ENCODE data around the gene CYP51A1. TPM values are rescaled to one million over a fixed set of nuclear protein-coding genes. Genes with fewer than 3 reads are reported as not detected.

CYP51A1 gene
- total and polyA plus RNA-seq, 2 of the 13 experiments (the other 11 are each of a cell fraction or from before 2014, with no cell fraction given), result 15.4 to 260 TPM

DNA sequence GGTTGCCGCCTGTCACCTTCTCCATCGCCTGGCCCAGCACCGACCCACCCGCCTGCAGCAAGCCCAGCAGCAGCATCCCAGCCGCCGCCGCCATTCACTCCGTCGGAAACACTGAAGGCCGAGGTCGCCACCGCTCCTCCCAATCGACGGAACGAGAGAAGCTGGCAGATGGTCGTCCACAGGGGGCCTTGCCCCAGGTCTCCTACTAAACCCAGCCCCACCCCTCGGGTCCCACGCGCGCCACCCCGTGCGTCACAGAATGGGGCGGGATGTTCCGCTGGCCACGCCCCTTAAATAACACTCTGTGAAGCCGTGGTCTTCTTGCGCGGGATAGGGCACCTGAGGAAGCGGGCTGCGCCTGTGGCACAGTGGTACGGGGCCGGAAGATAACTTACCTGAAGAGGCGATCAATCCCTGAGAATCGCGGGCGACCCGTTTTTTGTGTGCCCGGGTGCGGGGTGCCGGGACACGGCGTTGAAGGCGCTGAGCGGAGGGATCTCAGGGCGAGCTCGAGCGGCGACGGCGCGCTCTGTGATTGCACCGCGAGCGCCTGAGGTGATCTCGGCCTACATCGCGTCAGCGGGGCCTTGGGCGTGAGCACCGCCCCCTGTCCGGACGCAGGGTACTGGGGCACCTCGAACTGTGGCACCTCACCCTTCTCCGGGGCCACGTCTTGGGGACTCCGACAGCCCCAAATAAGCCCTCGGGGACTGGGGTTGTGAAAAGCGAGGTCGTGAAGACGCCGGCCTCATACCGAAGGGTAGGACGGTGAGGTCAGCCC lies at the start of gene CYP51A1 (continued):
- TF ChIP-seq ZNF510 (CRISPR knock-in tag; IDR thresholded peaks at IDR 0.05; ENCODE audit: low read depth), result peak; percentile 90; the same call in 1 of the 2 replicates
- peak; percentile 72; the same call in 1 of the 2 replicates for TF ChIP-seq ERF (CRISPR knock-in tag; IDR thresholded peaks at IDR 0.05)
- no peak; the same call in 1 of the 2 replicates for TF ChIP-seq ZSCAN12 (CRISPR knock-in tag; IDR thresholded peaks at IDR 0.05)
- TF ChIP-seq, protein P1, sequence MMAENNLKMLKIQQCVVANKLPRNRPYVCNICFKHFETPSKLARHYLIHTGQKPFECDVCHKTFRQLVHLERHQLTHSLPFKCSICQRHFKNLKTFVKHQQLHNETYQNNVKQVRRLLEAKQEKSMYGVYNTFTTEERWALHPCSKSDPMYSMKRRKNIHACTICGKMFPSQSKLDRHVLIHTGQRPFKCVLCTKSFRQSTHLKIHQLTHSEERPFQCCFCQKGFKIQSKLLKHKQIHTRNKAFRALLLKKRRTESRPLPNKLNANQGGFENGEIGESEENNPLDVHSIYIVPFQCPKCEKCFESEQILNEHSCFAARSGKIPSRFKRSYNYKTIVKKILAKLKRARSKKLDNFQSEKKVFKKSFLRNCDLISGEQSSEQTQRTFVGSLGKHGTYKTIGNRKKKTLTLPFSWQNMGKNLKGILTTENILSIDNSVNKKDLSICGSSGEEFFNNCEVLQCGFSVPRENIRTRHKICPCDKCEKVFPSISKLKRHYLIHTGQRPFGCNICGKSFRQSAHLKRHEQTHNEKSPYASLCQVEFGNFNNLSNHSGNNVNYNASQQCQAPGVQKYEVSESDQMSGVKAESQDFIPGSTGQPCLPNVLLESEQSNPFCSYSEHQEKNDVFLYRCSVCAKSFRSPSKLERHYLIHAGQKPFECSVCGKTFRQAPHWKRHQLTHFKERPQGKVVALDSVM (CRISPR knock-in tag; IDR thresholded peaks at IDR 0.05), result peak; percentile 55
- TF ChIP-seq NR3C1 (CRISPR knock-in tag; IDR thresholded peaks at IDR 0.05), result no peak
- TF ChIP-seq, protein P2, sequence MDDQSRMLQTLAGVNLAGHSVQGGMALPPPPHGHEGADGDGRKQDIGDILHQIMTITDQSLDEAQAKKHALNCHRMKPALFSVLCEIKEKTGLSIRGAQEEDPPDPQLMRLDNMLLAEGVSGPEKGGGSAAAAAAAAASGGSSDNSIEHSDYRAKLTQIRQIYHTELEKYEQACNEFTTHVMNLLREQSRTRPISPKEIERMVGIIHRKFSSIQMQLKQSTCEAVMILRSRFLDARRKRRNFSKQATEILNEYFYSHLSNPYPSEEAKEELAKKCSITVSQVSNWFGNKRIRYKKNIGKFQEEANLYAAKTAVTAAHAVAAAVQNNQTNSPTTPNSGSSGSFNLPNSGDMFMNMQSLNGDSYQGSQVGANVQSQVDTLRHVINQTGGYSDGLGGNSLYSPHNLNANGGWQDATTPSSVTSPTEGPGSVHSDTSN (CRISPR knock-in tag; IDR thresholded peaks at IDR 0.05; ENCODE audit: borderline replicate concordance), result no peak
- no peak for TF ChIP-seq EZH2 (conservative IDR thresholded peaks at IDR 0.05; ENCODE audit: low read depth, low read length)
- peak; percentile 85; the same call in 1 of the 2 replicates for TF ChIP-seq ZNF589 (CRISPR knock-in tag; conservative IDR thresholded peaks at IDR 0.05)
- no peak for TF ChIP-seq SMAD9 (CRISPR knock-in tag; IDR thresholded peaks at IDR 0.05)
- no peak for TF ChIP-seq PPARG (CRISPR knock-in tag; conservative IDR thresholded peaks at IDR 0.05)
- no peak for TF ChIP-seq RFX5 (IDR thresholded peaks at IDR 0.05; ENCODE audit: low read depth, low read length)
- TF ChIP-seq CENPT (CRISPR knock-in tag; IDR thresholded peaks at IDR 0.05; ENCODE audit: low read depth), result peak; percentile 26; the same call in 1 of the 2 replicates
- peak; percentile 75; the same call in 1 of the 2 replicates for TF ChIP-seq MEIS1 (CRISPR knock-in tag; IDR thresholded peaks at IDR 0.05; ENCODE audit: borderline replicate concordance)
- peak; percentile 97 for TF ChIP-seq ZNF878 (CRISPR knock-in tag; IDR thresholded peaks at IDR 0.05)
- TF ChIP-seq, protein P3, sequence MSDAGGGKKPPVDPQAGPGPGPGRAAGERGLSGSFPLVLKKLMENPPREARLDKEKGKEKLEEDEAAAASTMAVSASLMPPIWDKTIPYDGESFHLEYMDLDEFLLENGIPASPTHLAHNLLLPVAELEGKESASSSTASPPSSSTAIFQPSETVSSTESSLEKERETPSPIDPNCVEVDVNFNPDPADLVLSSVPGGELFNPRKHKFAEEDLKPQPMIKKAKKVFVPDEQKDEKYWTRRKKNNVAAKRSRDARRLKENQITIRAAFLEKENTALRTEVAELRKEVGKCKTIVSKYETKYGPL (CRISPR knock-in tag; IDR thresholded peaks at IDR 0.05), result no peak
- TF ChIP-seq ZNF720 (CRISPR knock-in tag; IDR thresholded peaks at IDR 0.05), result no peak
- TF ChIP-seq XRCC5 (optimal IDR thresholded peaks at IDR 0.05; ENCODE audit: low read length), result peak; percentile 82
- peak; percentile 89; the same call in 1 of the 2 replicates for TF ChIP-seq ZNF780A (CRISPR knock-in tag; IDR thresholded peaks at IDR 0.05)
- no peak for TF ChIP-seq ATAD3A (CRISPR knock-in tag; IDR thresholded peaks at IDR 0.05)
- TF ChIP-seq, protein P4, sequence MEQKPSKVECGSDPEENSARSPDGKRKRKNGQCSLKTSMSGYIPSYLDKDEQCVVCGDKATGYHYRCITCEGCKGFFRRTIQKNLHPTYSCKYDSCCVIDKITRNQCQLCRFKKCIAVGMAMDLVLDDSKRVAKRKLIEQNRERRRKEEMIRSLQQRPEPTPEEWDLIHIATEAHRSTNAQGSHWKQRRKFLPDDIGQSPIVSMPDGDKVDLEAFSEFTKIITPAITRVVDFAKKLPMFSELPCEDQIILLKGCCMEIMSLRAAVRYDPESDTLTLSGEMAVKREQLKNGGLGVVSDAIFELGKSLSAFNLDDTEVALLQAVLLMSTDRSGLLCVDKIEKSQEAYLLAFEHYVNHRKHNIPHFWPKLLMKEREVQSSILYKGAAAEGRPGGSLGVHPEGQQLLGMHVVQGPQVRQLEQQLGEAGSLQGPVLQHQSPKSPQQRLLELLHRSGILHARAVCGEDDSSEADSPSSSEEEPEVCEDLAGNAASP (CRISPR knock-in tag; IDR thresholded peaks at IDR 0.05; ENCODE audit: borderline replicate concordance), result no peak; the same call in 1 of the 2 replicates
- TF ChIP-seq MTA3 (CRISPR knock-in tag; IDR thresholded peaks at IDR 0.05), result no peak
- TF ChIP-seq ZNF235 (CRISPR knock-in tag; IDR thresholded peaks at IDR 0.05; ENCODE audit: borderline replicate concordance), result no peak
- TF ChIP-seq SETDB1 (CRISPR knock-in tag; IDR thresholded peaks at IDR 0.05; ENCODE audit: borderline replicate concordance), result 0 out of 2 replicates have a peak, but pooled peaks have one; percentile 29
- peak; percentile 1 for TF ChIP-seq CBX1 (IDR thresholded peaks at IDR 0.05; ENCODE audit: low read depth)
- TF ChIP-seq ZNF776 (CRISPR knock-in tag; IDR thresholded peaks at IDR 0.05), result 0 out of 2 replicates have a peak, but pooled peaks have one; percentile 83

Measured in HepG2 (cell line).